ENCODE results near the gene CSK. TPM values are rescaled to one million over a fixed set of nuclear protein-coding genes. Genes with fewer than 3 reads are reported as not detected.

The CSK gene
- total RNA-seq (58.8 TPM), polyA plus RNA-seq (ENCODE audit: insufficient read depth, low read depth, low replicate concordance) (18.9 TPM)
- long read RNA-seq, donor 1, transcript CSK-201 (13 exons, 2,767 nt) = major isoform, 10 of 11 reads
- long read RNA-seq, donor 1, partial matches to known transcripts = 0 of 11 reads
- long read RNA-seq, donor 1, other reads (novel, unspliced or antisense) = 0 of 11 reads
- long read RNA-seq, donor 2, transcript CSK-201 (13 exons, 2,767 nt) = major isoform, 11 of 11 reads
- long read RNA-seq, donor 2, partial matches to known transcripts = 0 of 11 reads
- long read RNA-seq, donor 2, other reads (novel, unspliced or antisense) = 0 of 11 reads
- long read RNA-seq, donor 3, partial matches to known transcripts = 5 of 10 reads
- long read RNA-seq, donor 3, other reads (novel, unspliced or antisense) = 0 of 10 reads
- long read RNA-seq, donor 4, transcript CSK-201 (13 exons, 2,767 nt) = major isoform, 15 of 89 reads
- long read RNA-seq, donor 4, partial matches to known transcripts = 6 of 89 reads
- long read RNA-seq, donor 4, other reads (novel, unspliced or antisense) = 67 of 89 reads
- long read RNA-seq, donor 5 = 0 reads
- long read RNA-seq, donor 6, partial matches to known transcripts = 6 of 8 reads
- long read RNA-seq, donor 6, other reads (novel, unspliced or antisense) = 0 of 8 reads
- long read RNA-seq, donor 7, transcript CSK-201 (13 exons, 2,767 nt) = major isoform, 16 of 34 reads
- long read RNA-seq, donor 7, partial matches to known transcripts = 11 of 34 reads
- long read RNA-seq, donor 7, other reads (novel, unspliced or antisense) = 4 of 34 reads
- long read RNA-seq, donor 8, transcript CSK-201 (13 exons, 2,767 nt) = major isoform, 7 of 13 reads
- long read RNA-seq, donor 8, partial matches to known transcripts = 6 of 13 reads
- long read RNA-seq, donor 8, other reads (novel, unspliced or antisense) = 0 of 13 reads
- long read RNA-seq, donor 9, partial matches to known transcripts = 0 of 2 reads
- long read RNA-seq, donor 9, other reads (novel, unspliced or antisense) = 0 of 2 reads
- long read RNA-seq, donor 10, transcript CSK-201 (13 exons, 2,767 nt) = major isoform, 7 of 8 reads
- long read RNA-seq, donor 10, partial matches to known transcripts = 0 of 8 reads
- long read RNA-seq, donor 10, other reads (novel, unspliced or antisense) = 0 of 8 reads

DNA sequence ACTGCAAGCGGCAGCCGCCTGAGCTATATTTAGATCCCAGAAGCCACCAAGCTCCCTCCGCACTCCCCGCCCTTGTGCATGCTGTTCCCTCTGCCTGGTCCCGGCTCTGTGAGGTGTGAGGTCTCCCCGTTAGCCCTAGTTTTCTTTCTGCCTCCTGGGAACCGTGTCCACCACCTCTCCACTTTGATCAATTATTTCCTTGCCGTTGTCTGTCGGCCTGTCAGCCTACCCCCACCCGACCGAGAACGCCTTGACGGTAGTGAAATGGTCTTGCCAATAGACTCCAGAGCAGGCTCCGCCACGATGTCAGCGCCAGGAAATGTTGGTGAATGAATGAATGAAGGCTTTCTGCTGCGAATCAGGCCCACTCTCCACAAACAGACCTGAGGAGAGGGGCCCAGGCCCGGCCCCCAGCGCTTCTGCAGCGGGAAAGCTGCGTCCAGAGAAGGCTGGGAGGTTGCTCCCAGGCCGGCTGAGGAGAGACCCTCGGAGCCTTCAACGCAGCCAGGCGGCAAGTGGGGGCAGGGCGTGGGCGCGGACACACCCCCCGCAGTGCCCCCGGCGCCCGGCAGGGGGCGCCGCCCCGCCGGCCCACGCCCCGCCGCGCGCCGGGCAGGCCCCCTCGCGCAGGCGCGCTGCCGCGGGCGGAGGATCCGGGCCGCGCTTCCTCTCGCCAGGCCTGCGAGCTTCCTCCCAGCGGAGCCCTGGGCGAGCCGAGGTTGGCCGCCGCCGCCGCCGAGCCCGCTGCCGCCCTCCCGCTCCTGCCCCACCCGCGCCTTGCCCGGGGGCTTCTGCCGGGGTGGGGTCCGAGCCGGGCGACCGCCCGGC lies at the start of gene CSK:
Gene CSK, plus strand, starts transcription at position 650 of the 828 bp plus-strand sequence. CDS start 16,218 bp downstream, outside the sequence.
- Histone ChIP-seq H3K4me3 (ENCODE audit: low read length in 3 of 3) (peak within 1 kb of the TSS; percentile 70 to 85 (median 71)), H3K27ac (ENCODE audit: low read depth in 2 of 2, low read length in 2 of 2) (peak within 1 kb of the TSS; percentile 10 to 57), H3K9ac (ENCODE audit: low read length in 3 of 3) (peak within 1 kb of the TSS; percentile 12 to 77 (median 44)), H3K27me3 (ENCODE audit: control insufficient read depth, insufficient read depth, low read length) (no peaks in the 10 kb centered on the region), H3K9me3 (ENCODE audit: control insufficient read depth in 2 of 3, insufficient read depth in 1 of 3, low read length in 3 of 3) (no peaks in the 10 kb centered on the region), H3K4me1 (ENCODE audit: control insufficient read depth in 2 of 3, insufficient read depth in 2 of 3, low read depth in 1 of 3, low read length in 3 of 3) (peaks cover 0 to 43% (median 27%) of the 10 kb centered on the region in 3 donors), H3K36me3 (ENCODE audit: control insufficient read depth in 2 of 3, insufficient read depth in 3 of 3, low read length in 3 of 3) (no peaks in the 10 kb centered on the region)
- FAIRE-seq (no peak), DNase-seq (peak; percentile 72 to 91 (median 82))
- intact Hi-C loops (cut with DNase I) = no loop called here
- TF ChIP-seq CTCF (IDR thresholded peaks at IDR 0.05; ENCODE audit: borderline replicate concordance, extremely low read depth, insufficient read depth) = peak; percentile 64

GRCh38 chr15:74732846-74733245 lies 49.0 kb upstream of the CSK start:
- Histone ChIP-seq H3K36me3 (ENCODE audit: control insufficient read depth in 2 of 3, insufficient read depth in 3 of 3, low read length in 3 of 3) (no peaks in the 10 kb centered on the region), H3K4me3 (ENCODE audit: low read length in 3 of 3) (no peak overlapping the region), H3K27me3 (ENCODE audit: control insufficient read depth, insufficient read depth, low read length) (peaks cover under 1% of the 10 kb centered on the region), H3K27ac (ENCODE audit: low read depth in 2 of 2, low read length in 2 of 2) (no peak overlapping the region), H3K9ac (ENCODE audit: low read length in 3 of 3) (no peak overlapping the region), H3K9me3 (ENCODE audit: control insufficient read depth in 2 of 3, insufficient read depth in 1 of 3, low read length in 3 of 3) (no peaks in the 10 kb centered on the region), H3K4me1 (ENCODE audit: control insufficient read depth in 2 of 3, insufficient read depth in 2 of 3, low read depth in 1 of 3, low read length in 3 of 3) (no peaks in the 10 kb centered on the region)
- no peak for TF ChIP-seq CTCF (IDR thresholded peaks at IDR 0.05; ENCODE audit: borderline replicate concordance, extremely low read depth, insufficient read depth)
- DNase-seq (no peak), FAIRE-seq (no peak)
- intact Hi-C loops (cut with DNase I) = no loop called here

- Histone ChIP-seq H3K9ac (ENCODE audit: low read length in 3 of 3) (no peak overlapping the region), H3K27ac (ENCODE audit: low read depth in 2 of 2, low read length in 2 of 2) (no peak overlapping the region), H3K4me3 (ENCODE audit: low read length in 3 of 3) (no peak overlapping the region), H3K9me3 (ENCODE audit: control insufficient read depth in 2 of 3, insufficient read depth in 1 of 3, low read length in 3 of 3) (no peaks in the 10 kb centered on the region), H3K36me3 (ENCODE audit: control insufficient read depth in 2 of 3, insufficient read depth in 3 of 3, low read length in 3 of 3) (no peaks in the 10 kb centered on the region), H3K27me3 (ENCODE audit: control insufficient read depth, insufficient read depth, low read length) (no peaks in the 10 kb centered on the region), H3K4me1 (ENCODE audit: control insufficient read depth in 2 of 3, insufficient read depth in 2 of 3, low read depth in 1 of 3, low read length in 3 of 3) (no peaks in the 10 kb centered on the region)
- no peak for TF ChIP-seq CTCF (IDR thresholded peaks at IDR 0.05; ENCODE audit: borderline replicate concordance, extremely low read depth, insufficient read depth)
- DNase-seq (no peak), FAIRE-seq (no peak)
- intact Hi-C loops (cut with DNase I) = no loop called here
Observed at GRCh38 chr15:74733269-74733668, 48.6 kb upstream of the CSK start.
